Epithelial cell of proximal tubule (primary cell): ENCODE data around the gene LARP1B. TPM values are rescaled to one million over a fixed set of nuclear protein-coding genes. Genes with fewer than 3 reads are reported as not detected.

Source experiments
- DNase-seq: peaks from one replicate; pipeline ENCODE4 v3.0.0-alpha.2; 2011; ENCODE audit warnings: low read depth
- H3K4me3 ChIP-seq: 2 replicates; pipeline ENCODE4 v1.5.1; 2011; ENCODE audit warnings: low read depth, mild to moderate bottlenecking, low read length
- CTCF ChIP-seq: conservative IDR thresholded peaks from 2 replicates; pipeline ENCODE4 v1.5.1; 2012; ENCODE audit warnings: low read depth, mild to moderate bottlenecking, low read length
- total RNA-seq: library from RNA; depleted of rRNA; stranded (reverse); fragments of >200 nt; gene quantifications from 2 replicates; pipeline ENCODE4 v1.2.3, GENCODE V29; 2015

LARP1B gene
- total RNA-seq, 1 donor from 2014 or later, result 25.7 TPM

GRCh38 chr4:128123036-128123435 lies 61.9 kb downstream of the LARP1B start:
- DNase-seq, result no peak
- no peak overlapping the region for H3K4me3 ChIP-seq
- no peak for TF ChIP-seq CTCF

DNA sequence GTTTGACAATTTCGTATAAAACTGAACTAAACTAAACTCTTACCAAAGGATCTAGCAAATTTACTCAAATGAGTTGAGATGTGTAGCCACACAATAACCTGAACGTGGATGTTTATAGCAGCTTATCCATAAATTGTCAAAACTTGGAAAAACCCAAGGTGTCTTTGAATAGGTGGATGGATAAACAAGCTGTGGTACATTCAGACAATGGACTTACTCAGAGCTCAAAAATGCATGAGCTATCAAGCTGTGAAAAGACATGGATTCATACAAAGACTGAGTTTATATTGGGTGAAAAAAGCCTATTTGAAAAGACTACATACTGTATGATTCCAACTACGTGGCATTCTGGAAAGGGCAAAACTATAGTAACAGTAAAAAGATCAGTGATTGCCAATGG lies 69.5 kb downstream of the LARP1B start:
- TF ChIP-seq CTCF, result no peak
- peak; percentile 10 for DNase-seq
- H3K4me3 ChIP-seq, result no peak overlapping the region

GRCh38 chr4:128134925-128135324 lies 73.8 kb downstream of the LARP1B start:
- no peak for TF ChIP-seq CTCF
- H3K4me3 ChIP-seq, result no peak overlapping the region
- DNase-seq, result no peak

GRCh38 chr4:128135391-128135790 lies 74.3 kb downstream of the LARP1B start:
- no peak overlapping the region for H3K4me3 ChIP-seq
- DNase-seq, result no peak
- TF ChIP-seq CTCF, result no peak

DNA sequence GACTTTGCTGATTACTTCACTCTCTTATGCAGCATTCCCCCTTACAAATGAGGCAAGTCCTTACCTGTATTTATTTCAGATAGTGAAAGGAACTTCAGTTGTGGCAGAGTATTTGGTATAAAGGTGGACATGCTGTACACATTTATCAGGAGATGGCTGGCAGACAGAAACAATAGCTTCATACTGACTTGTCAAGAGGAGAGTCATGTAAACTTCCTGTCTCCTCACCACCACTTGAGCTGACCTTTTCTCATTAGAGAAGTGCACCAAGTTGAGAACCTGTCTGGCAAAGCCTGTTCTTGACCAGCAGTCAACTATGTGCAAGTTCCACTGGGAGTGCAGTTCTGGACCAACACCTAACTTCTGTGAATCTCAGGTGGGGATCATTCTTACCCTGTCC lies 80.8 kb downstream of the LARP1B start:
- no peak for TF ChIP-seq CTCF
- H3K4me3 ChIP-seq, result no peak overlapping the region
- no peak for DNase-seq

- DNase-seq, result no peak
- H3K4me3 ChIP-seq, result no peak overlapping the region
- no peak for TF ChIP-seq CTCF
These were observed 84.6 kb downstream of the LARP1B start for GRCh38 chr4:128145727-128146126.

GRCh38 chr4:128153800-128154199 lies 92.7 kb downstream of the LARP1B start:
- no peak for DNase-seq
- no peak overlapping the region for H3K4me3 ChIP-seq
- no peak for TF ChIP-seq CTCF
